Measurements from ENCODE around the gene MEX3D.

Gene MEX3D

DNA sequence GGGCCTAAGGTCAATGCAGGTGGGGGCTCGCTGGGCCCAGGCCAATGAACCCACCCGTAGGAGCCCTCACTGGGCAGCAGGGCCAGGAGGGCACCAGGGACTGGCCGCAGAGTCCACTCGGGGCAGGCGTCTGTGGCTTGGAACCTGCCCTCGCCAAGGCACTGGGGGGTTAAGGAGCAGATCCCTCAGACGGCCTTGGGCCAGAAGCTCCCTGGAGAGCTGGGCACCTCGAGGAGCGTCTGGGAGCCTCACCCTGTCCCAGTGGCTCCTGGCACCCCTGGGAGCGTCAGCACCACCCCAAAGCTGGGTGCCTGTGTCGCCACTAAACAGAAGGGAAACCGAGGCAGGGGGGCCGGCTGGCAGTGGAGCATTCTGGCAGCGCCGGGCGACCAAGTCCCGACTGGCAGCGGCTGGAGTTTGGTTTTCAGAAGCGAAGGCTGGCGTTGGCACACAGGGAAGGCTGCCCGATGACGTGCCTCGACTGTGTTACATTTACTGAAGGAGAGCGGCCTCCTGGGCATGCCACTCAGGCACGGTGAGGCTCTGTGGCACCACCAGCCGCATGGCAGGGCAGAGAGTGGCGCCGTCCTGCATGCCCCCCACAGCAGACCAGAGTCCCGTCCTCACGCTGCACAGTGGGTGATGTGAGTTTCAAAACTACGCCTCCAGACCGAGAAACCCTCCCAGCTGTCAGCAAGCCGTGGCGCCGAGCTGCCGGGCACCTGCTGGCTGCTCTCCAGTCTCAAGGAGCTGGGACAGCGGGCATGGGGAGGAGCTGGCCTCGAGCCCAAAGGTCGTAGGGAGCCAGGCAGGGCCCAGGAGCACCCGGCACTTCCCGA is 9.2 kb upstream of the MEX3D start:
- no peak for DNase-seq (ENCODE audit: low read depth)
- H3K4me3 ChIP-seq (ENCODE audit: low read length) = no peak overlapping the region
- TF ChIP-seq, protein P1, sequence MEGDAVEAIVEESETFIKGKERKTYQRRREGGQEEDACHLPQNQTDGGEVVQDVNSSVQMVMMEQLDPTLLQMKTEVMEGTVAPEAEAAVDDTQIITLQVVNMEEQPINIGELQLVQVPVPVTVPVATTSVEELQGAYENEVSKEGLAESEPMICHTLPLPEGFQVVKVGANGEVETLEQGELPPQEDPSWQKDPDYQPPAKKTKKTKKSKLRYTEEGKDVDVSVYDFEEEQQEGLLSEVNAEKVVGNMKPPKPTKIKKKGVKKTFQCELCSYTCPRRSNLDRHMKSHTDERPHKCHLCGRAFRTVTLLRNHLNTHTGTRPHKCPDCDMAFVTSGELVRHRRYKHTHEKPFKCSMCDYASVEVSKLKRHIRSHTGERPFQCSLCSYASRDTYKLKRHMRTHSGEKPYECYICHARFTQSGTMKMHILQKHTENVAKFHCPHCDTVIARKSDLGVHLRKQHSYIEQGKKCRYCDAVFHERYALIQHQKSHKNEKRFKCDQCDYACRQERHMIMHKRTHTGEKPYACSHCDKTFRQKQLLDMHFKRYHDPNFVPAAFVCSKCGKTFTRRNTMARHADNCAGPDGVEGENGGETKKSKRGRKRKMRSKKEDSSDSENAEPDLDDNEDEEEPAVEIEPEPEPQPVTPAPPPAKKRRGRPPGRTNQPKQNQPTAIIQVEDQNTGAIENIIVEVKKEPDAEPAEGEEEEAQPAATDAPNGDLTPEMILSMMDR (conservative IDR thresholded peaks at IDR 0.05; ENCODE audit: low read depth, low read length) = no peak

DNA sequence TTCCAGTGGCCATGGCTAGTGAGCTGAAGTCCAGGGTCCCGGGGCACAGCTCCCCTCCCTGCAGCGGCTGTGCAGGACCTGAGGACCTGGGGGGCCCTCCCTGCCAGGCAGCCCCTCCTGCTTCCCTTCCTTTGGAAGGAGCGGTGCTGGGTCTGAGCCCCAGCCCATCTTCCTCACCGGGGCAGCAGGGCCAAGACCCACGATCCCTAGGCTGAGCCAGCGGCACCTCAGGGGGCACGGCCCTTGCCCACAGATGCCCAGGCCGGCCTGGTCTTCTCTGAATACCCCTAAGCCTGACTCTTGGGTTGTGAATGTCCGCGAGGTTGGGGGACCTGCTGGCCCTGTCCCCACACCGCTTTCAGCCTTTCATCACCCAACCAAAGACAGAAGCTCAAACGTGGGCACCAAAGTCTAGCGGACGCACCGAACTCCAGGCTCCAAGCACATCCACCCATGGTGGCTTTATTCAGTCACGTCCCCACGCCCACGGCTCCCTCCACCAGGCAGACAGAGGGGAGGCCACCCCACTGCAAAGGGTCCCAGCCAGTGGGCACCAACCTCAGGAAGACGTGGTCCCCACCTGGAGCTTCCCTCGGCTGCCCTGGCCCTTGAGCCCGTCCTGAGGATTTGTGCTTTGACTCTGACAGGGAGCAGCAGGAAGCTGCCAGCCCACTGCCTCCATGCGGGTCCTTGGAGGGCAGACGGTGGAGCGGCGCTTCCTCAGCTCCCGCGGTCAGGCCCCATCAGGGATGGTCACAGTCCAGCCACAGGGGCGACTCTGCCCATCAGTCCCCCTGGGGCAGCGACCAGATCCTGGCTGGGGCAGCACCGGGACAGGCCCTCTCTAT is 8.3 kb upstream of the MEX3D start:
- H3K4me3 ChIP-seq (ENCODE audit: low read length) = no peak overlapping the region
- TF ChIP-seq, protein P1 (conservative IDR thresholded peaks at IDR 0.05; ENCODE audit: low read depth, low read length) = no peak
- DNase-seq (ENCODE audit: low read depth) = no peak

DNA sequence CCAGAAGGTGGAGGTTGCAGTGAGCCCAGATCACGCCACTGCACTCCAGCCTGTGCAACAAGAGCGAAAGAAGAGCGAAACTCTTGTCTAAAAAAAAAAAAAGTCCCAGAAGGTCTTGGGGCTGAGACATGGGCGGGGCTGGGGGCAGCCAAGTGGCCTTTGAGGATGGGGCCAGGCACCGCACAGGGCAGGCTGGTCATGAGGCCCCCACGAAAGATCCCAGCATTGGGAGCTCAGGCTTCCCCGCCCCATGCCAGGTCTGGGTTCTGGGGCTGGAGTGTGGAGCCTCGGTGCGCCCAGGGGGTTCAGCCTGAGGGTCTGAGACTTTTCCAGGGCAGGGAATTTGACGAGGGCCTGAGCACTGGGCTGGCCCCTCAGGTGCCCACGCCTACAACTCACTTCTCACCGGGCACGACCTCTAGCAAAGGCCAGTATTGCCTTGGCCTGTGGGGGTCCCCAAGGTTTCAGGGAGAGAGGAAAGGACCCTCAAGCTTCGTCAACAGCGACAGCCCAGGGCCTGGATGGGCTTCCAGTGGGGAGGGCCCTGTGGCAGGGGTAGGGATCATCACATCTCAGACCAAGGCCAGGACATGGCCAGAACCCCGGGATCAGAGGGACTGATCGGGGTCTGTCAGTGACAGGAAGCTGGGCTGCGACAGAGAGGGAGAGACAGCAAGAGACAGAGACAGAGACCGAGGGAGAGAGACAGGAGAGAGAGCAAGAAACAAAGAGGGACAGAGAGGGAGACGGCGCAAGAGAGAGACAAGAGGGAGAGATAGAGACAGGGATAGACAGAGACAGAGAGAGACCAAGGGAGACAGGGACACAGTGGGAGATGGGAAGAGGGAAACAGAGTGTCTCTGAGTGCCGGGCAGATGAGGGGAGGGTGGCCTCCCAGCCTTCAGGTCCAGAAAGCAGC is 7.5 kb upstream of the MEX3D start:
- no peak overlapping the region for H3K4me3 ChIP-seq (ENCODE audit: low read length)
- no peak for DNase-seq (ENCODE audit: low read depth)
- TF ChIP-seq, protein P1 (conservative IDR thresholded peaks at IDR 0.05; ENCODE audit: low read depth, low read length) = no peak

DNA sequence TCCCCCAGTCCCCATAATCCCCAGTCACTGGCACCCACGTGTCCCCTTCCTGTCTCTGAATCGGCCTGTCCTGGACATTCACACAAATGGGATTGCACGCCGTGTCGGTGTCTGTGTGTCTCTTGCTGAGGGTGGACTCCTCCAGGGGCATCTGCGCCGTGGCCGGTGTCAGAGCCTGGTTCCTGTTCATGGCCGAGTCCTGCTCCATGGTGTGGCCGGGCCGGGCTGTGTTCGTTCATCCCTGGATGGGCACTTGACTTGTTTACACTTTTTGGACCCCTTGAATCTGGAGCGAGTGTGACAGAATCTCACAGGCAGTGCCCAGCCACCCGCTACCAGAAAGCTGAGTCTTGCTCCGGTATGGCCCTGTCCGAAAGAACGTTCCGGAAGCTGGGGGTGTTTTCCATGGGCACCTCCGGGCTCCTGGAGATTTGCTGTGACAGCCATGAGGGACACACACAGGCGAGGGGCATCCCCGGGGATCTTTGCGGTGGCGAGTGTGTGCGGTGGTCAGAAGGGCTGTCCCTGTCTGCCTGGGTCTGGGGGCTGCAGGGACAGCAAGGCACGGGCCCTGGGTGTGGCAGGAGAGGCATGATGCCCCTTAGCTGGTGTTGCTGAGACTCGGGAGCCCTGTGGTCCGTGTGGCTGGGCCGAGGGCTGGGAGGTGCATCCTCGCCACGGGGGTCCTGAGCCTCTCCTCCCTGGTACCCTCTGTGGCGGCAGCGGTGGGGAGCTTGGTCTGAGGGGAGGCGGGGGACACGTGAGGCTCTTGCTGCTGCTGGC is 6.4 kb upstream of the MEX3D start:
- no peak for DNase-seq (ENCODE audit: low read depth)
- TF ChIP-seq, protein P1 (conservative IDR thresholded peaks at IDR 0.05; ENCODE audit: low read depth, low read length) = no peak
- H3K4me3 ChIP-seq (ENCODE audit: low read length) = no peak overlapping the region

DNA sequence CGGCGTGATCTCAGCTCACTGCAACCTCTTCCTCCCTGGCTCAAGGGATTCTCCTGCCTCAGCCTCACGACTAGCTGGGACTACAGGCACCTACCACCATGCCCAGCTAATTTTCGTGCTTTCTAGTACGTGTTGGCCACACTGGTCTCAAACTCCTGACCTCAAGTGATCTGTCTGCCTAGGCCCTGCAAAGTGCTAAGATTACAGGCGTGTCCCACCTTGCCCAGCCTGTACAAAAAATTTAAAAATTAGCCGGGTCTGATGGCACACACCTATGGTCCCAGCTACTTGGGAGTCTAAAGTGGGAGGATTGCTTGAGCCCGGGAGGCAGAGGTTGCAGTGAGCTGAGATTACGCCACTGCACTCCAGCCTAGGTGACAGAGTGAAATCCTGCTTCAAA is 4.7 kb upstream of the MEX3D start:
- no peak overlapping the region for H3K4me3 ChIP-seq (ENCODE audit: low read length)
- DNase-seq (ENCODE audit: low read depth) = no peak
- TF ChIP-seq, protein P1 (conservative IDR thresholded peaks at IDR 0.05; ENCODE audit: low read depth, low read length) = no peak

DNA sequence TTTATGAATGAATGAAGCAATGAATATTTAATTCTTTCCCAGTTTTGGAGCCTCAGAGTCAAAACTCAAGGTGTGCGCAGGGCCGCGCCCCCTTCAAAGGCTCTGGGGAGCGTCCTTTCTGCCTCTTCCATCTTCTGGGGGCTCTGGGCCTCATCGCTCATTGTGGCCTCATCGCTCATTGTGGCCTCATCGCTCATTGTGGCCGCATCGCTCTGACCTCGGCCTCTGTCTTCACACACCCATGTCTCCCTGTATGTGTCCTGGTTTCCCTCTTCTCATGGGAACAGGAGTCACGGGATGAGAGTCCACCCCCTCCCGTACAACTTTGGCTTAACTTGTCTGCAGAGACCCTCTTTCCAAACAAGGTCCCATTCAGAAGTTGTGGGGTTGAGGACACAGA is 3.2 kb upstream of the MEX3D start:
- H3K4me3 ChIP-seq (ENCODE audit: low read length) = no peak overlapping the region
- DNase-seq (ENCODE audit: low read depth) = no peak
- TF ChIP-seq, protein P1 (conservative IDR thresholded peaks at IDR 0.05; ENCODE audit: low read depth, low read length) = no peak

All from retinal pigment epithelial cell (primary cell).